Suprapubic skin (tissue), 4 donors: ENCODE results near the gene ENTREP1.

Source experiments
- CTCF ChIP-seq, 2 donors: fragments of 200-600 bp in 1 of 2; fragments of 450-650 bp in 1 of 2; sonication (generic) in 1 of 2; IDR thresholded peaks; one replicate each; pipeline ENCODE4 v1.5.1; 2016 to 2019; ENCODE audit warnings: antibody characterized with exemption in 2 of 2, mild to moderate bottlenecking in 1 of 2, moderate library complexity in 1 of 2
- POLR2A ChIP-seq, 2 donors: fragments of 450-650 bp; IDR thresholded peaks; one replicate each; pipeline ENCODE4 v1.6.1; 2017; ENCODE audit warnings: antibody characterized with exemption in 2 of 2, mild to moderate bottlenecking in 2 of 2, moderate library complexity in 2 of 2
- POLR2AphosphoS5 ChIP-seq, 3 donors: sonication (generic); formaldehyde crosslinking; IDR thresholded peaks; one replicate each; pipeline ENCODE4 v1.6.1; 2017; ENCODE audit warnings: antibody characterized with exemption in 3 of 3

- TF ChIP-seq CTCF (IDR thresholded peaks at IDR 0.05) = no peak
- no peak for TF ChIP-seq POLR2AphosphoS5 (IDR thresholded peaks at IDR 0.05)
- TF ChIP-seq POLR2A (IDR thresholded peaks at IDR 0.05) = no peak
These were observed 57.1 kb downstream of the ENTREP1 start for GRCh38 chr9:69382135-69382534.
